Stimulated activated CD8-positive, alpha-beta memory T cell treated with anti-CD3 and anti-CD28 coated beads, Interleukin-12 subunit alpha, Interleukin-12 subunit beta, amount 100 ng/mL, for 4 hours (primary cell): ENCODE measurements around the gene ZFAND3.

Experiments
- DNase-seq: peaks from one replicate; pipeline ENCODE4 v3.0.0-alpha.2; 2020; ENCODE audit warnings: low read depth

The ZFAND3 gene

DNA sequence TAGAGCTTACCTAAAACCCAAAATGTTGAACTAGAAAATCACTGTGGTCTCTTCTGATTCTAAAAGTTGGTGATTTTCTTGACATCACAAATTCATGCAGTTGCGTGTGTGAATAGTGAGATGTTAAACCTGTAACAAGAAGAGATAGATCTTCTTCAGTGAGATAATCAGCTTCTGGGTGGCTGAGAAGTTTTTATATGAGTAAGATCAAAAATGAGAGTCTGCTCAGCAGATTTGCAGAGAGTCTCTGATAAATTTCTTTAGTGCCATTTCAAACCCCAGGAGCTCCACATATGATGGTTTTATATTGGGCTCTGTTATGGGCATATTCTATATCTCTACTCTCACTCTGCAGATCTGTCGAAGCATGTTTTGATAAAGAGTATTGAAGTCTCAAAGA is 185.4 kb downstream of the ZFAND3 start:
- no peak for DNase-seq

DNA sequence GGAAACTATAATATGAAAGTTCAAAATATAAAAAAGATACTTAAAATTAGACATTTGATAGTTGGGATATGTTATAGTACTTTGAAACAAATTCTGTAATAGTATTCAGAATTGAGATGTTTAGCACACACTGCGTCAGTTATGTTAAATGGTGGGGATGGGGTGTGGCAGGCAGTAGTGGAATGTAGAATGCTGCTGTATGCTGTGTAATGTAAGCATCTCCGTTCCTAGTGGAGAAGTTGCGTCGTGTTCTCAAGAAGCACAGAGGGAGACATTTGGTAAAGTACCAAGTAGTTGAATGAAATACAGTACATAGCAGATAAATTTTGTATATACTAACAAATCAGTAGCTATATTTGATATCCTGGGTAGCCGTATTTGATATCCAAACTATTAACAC is 192.4 kb downstream of the ZFAND3 start:
- DNase-seq = no peak

DNA sequence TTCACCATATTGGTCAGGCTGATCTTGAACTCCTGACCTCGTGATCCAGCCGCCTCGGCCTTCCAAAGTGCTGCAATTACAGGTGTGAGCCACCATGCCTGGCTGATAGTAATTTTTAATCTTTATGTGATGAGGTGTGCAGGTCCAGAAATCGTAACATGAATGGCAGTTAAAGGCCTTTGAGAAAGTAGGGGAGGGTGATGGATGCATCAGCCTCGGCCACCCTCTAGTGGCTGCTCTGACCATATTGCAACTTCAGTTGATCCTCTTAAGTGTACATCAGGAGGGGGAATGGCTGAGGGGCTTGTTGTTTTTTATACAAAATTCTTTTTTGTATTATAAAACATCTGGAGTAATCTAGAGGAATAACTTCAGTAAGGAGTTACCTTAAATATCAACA is 193.0 kb downstream of the ZFAND3 start:
- DNase-seq = no peak

DNA sequence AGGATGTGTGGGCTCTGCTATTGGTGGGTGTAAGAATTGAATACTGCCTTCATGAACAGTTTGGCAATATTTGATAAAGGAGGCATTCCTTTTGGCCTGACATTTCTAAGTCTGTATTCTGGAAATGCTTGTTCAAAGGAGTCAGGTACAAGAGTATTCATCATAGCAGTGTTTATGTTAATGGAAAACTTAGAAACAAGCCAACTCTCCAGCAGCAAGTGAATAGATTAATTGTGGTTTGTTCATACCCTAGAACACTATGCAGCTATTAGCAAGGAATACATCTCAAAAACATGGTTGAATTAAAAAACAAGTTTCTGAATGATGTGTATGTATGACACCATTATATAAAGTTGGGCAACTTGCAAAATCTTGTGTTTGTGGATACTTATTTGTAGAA is 195.8 kb downstream of the ZFAND3 start:
- DNase-seq = no peak

DNA sequence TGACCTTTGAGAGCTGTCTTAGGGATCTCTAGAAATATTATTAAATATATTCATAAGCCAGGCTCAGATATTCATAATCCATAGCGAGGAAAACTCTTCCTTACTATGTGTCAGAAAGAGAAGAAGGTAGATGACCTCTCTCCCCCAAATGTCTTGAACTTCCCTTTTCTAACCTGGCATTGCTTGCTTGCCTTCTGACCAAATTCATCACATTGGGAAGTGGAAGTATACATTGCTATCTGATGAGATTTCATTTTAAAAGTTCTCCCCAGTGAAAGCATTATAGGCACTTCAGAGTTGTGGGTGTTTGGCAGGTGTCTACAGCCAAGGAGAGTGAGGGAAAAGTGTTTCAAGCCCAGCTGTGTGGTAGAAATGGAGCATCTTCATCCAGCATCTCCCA is 197.3 kb downstream of the ZFAND3 start:
- no peak for DNase-seq

DNA sequence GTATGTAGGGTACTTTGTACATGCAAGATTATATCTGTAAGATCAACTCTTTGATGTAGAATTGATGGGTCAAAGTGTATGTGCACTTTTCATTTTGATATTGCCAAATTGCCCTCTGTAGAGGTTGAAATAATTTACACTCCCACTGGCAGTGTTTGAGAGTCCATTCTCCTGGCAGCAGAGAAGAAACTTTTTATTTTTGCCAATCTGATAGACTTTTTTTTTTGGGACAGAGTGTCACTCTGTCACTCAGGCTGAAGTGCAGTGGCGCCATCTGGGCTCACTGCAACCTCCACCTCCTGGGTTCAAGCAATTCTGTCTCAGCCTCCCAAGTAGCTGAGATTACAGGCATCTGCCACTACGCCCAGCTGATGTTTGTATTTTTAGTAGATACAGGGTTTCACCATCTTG is 199.2 kb downstream of the ZFAND3 start:
- DNase-seq = no peak

DNA sequence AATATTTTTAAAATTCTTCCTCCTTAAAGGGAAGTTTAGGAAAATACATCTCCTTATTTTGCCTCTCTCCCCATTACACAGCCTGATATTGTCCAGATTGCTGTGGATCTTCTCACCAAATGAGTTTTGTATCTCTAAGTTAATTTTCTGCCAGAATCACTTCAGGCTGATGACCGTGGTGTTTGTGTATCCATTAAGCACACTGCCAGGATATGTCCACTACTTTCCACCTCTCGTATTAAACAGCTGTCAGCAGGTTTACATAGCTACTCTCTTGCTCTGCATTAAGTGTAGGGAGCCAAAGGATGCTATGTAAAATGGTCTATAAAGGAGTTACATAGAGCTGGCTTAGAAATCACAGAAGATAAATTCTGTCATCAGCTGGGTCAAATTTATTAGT is 201.1 kb downstream of the ZFAND3 start:
- no peak for DNase-seq

DNA sequence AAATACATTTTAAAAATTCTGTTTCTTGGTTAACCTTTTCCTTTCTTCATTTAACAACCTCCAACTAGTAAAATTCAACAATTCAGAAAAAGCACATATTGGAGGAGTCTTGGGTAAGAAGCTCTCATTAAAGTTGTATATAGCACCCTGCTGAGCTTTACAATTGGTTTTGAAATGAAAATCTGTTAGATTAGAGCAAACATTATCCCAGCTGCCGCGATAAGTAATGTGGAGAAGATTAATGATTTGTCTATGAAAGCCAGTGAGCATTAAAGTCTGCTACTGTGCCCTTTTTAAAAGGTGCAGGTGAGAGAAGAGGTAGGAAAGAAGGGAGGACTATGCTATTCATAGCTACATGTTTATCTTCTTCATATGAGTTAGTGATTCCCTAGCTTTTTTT is 201.5 kb downstream of the ZFAND3 start:
- no peak for DNase-seq

DNA sequence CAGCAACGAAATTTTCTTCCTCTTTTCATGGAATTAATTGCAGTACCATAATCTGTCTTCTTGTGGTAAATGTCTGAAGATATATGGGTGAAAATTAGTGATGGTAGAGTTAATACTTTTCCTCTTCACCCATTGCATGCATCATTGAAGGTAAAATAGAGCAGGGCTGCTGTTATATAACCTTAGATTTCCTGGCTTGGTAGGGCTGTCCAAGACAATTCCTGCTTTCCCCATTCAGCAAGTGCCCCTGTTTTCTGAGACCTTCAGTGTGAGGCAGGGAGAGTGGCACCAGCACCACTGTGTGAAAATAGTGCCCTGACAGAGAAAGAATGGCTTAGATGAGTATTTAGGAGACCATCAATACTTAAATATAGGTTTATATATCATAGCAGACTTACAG is 202.0 kb downstream of the ZFAND3 start:
- DNase-seq = no peak

DNA sequence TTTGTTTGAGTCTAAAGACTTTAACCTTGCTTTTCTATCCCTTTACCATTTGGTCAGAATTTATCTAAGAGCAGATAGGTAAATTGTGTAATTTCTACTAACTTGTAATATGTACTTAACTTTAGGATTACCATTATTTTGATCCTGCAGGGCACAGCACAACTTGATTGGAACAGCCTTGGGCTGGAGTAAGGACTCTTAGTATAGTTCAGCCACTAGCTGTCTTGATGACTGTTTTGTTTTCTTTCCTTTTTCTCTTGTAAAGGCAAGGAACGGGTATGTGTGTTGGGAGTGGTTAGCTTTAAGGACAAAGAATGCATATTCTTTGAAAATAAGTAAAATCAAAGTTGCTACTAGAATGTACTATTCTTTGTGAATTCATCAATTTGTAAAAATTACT is 203.2 kb downstream of the ZFAND3 start:
- DNase-seq = no peak

DNA sequence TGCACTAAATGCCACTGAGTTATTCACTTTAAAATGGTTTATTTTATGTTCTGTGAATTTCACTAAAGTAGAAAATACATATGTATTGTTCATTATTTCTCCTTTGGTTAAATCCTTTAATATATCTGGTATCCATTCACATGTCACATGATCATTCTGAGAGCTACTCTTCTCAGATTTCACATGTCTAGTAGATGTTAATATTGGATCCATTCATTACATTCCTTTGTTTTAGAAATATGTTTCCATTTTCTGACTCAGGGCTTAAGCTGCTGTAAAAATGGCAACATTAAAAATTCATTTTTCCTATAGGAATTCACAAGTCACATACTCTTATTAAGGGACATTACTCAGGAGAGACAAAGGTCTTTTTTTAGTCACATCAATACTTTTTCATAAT is 205.4 kb downstream of the ZFAND3 start:
- DNase-seq = no peak

DNA sequence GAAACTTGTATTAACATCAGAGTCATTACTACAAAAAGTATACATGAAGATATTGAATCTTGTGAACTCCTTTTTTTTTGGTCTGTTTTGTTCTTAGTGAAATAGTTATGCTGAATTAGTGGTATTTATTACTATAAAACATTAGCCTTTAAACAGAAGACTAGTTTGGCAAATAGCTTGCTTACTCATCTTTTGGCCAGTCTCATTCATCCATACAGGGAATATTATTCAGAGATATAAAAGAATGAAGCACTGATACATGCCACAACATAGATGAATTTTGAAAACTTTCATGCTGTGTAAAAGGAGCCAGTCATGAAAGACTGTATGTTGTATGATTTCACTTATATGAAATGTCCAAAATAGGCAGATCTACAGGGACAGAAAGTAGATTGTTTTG is 205.9 kb downstream of the ZFAND3 start:
- DNase-seq = no peak

DNA sequence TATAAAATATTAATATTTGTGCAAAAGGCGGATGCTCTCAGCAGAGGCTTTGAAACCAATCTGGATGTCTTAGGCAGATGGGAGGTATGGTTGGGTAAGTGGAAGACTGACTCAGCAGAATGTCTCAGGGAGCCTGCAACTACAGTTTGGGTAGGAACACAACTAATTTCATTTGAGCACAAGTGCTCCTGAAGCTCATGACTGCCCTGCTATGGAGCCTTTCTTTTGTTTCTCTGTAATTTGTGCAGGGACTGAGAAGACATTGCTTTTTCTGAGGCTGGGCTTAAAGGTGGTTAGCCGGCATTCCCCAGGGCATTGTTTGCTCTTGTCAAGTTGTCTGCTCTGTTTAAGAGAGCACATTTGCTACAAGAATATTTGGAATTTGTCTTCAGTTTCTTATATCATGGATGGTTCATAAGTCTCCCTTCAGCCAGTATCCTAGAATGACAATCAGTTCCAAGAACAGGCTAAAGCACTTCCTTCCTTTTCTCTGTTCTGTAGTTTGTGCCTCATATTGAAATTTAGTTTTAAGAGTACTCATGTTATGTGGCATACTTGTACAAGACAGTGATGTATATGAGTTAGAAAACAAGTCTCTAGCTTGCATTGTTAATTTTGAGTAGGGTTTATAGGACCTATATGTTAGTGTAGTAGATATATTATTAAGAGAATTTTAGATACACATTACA is 208.3 kb downstream of the ZFAND3 start:
- DNase-seq = no peak

DNA sequence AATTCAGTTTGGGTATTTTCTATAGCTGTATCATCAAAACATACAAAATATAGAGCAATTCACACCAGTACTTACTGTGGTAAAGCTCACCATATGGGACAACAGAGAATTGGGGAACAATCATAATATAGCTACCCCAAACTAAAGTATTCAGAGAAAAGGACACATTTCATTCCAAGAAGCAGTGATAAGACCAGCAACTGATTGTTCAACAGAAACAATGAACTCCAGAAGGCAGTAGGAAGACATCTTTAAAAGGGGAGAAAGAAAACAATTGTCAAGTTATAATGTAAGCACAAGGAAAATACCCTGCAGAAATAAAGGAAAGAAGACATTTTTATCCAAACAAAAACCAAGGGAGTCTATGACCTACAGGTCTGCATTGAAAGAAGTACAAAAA is 210.9 kb downstream of the ZFAND3 start:
- no peak for DNase-seq

DNA sequence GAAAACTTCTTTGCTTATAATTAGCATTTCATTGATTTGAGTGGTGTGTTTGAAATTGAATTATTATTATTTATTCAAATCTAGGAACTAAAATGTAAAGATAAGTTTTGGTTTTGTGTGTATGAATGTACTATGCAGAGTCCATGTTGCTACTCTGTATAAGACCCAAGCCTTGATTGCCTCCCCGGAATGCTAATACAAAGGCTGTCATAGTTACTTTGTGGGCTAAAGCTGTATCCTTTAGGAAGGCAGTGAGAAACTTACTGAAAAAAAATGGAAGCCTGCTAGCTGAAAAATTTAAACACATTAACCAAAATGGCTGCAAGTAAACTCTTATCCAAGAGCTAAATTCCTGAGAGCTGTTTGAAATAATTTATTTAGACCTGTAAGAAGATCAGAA is 213.3 kb downstream of the ZFAND3 start:
- DNase-seq = no peak

DNA sequence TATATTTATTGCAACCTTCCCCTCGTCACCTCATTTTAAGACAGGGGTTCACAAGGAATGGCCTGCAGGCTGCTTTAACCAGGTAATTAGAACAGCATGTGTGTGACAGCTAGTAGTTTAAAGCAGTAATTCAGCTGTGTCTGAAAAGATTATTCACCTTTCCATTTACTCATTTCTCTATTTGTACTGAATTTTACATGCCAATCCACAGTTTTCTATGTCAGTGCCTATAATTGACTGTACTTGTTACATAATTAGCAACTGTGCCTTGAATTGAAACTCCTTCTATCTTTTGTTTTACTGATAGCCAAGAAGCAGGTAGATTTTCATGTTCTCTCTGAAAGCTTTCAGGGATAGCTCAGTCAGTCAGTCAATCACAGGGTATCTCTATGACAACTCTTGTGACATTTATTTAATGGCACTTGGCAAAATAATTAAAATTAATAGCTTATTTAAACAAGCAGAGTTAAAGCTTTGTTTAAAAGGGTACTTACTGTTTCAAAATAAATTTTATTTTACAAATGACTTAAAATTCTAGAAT is 214.0 kb downstream of the ZFAND3 start:
- no peak for DNase-seq

DNA sequence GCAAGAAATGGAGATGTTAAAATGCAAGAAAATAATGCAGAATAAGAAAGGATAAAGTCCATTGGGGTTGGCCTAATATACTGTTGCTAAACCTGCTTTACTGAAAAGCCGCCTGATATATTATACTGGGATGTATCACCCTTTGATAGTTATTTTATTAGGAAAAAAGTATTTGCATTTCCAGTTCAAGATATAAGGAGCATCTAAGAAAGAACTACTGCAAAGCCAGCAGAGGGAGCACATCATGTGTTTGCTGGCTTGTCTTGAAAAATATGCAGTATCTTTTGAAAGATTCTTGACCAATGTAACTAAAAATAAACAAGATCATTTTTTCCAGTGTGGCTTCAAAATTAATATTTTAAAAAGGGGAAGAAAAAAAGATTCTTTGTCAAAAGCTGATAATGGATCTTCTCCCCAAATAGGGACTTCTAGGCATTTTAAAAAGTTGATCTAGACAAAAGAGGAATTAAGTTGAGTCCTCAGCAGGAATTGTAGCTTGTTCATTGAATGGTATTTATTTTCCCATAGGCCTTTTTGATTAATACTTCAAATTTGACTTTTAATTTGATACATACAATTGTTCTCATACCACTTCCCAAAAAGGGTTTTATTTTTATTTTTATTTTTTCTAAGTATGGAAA is 214.9 kb downstream of the ZFAND3 start:
- no peak for DNase-seq

DNA sequence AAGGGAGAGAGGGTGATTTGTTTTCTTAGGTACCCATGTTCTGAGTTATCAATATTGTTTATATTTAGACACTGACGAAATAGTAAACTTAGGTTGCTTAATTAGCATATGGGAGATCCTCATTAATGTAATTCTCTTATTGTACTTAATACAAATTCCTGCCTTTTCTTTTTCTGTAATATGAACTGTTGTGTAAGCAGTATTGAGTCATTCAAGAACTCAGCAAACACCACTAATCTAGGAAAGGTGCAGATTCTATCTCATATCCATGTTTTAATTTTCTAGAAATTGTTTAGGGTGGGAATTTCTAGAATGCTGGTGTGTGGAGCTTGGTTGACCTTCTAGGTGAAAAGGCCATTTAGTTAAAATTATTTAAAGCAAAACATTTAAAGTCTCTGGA is 216.0 kb downstream of the ZFAND3 start:
- no peak for DNase-seq

DNA sequence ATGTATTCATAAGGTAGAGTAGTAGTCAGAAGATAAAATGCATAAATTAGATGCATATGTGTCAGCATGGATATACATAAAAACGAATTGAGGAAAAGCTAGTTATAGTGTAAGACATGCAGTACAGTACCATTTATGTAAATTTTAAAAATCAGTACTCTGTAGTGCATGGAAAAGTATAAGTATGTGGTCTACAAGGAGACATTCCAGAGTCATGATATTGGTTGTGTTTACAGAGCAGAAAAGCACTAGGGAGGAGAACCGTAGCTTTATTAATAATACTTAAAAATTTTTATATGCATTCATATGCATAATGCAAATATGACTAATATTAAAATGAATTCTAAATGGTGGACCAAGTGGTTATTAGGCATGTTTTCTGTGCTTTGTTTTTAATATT is 220.0 kb downstream of the ZFAND3 start:
- no peak for DNase-seq

DNA sequence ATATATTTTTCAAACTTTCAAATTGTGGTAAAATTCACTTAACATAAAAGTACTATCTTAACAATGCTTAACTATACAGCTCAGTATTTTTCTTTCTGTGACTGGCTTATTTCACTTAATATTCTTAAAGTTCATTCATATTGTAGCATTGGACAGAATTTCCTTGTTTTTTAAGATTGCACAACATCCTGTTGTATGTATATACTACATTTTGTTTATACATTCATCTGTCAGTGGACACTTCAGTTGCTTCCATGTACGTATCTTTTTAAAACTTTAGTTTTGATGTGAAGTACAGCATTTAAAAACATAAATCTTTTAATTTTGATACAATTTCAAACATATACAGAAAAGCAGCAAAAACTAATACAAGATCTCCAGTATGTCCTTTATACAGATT is 220.7 kb downstream of the ZFAND3 start:
- no peak for DNase-seq

DNA sequence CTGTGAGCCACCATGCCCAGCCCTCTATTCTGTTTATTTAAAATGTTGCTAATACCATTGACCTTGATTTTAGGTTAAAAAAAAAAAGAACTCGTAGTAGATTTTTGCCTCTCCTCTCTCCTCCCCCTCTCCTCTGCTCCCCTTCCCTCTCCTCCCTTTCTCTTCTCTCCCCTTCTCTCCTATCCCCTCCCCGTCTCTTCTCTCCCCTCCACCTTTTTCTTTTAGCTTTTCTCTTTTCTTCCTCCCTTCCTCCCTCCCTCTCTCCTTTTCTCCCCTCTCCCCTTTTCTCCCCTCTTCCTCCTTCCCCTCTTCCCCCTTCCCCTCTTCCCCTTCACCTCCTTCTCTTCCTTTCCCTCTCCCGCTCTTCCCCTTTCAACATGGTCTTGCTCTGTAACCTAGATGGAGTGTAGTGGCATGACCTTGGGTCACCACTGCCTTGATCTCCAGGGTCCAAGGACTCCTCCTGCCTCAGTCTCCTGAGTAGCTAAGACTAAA is 223.8 kb downstream of the ZFAND3 start:
- DNase-seq = no peak

DNA sequence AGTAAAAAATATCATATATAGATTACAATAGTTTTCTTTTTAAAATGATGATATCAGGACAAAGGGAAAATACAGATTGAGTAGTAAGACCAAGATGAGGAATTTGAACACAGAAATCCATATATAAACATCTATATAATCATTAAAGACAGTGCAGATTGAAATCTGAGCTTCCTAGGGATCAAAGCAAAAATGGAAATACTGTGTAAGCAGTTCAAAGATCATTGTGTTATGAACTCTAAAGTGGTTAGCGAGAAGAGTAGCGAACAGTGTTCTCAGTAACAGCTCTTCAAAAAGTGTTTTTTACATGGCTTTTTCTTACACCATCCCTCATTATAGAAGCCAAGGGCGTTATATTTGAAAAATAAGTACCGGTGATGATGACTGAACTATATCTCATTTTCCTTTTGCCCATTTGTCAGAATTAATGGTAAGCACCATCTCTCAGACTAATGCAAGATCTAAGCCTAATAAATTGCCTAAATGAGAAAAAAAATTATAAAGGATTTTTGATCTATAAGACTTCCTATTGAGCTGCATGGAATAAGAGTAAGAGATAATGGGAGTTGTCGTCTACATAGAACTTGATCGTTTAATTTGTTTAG is 226.3 kb downstream of the ZFAND3 start:
- DNase-seq = no peak

DNA sequence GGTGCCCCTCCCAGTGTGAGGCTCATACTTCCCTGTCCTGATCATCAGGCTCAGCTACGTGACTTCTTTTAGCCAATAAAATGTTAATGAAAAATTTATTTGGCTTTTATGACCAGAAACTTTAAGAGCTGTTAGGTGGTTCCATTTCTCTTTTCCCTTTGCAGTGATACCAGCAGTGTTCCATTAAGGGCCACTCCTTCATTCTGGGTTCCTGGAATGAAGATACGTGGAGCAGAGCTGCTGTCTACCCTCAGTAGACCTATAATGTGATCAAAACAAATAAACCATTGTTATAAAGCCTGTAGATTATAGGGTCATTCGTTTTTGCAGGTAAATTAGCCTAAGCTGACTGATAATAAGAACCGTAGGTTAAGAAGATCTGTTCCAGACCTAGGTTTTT is 228.0 kb downstream of the ZFAND3 start:
- no peak for DNase-seq
